OCI-LY3 (cell line): ENCODE results near the gene PRPH2.

Experiments used
- H2AFZ ChIP-seq: fragments of 200-600, 300-600 bp; shearing (Covaris generic); 2 replicates; pipeline ENCODE4 v1.6.0; 2014; ENCODE audit warnings: antibody characterized with exemption, low read depth, low read length
- H3K27ac ChIP-seq: fragments of 200-600, 300-600 bp; sonication (generic); 2 replicates; pipeline ENCODE4 v1.5.1; 2014; ENCODE audit warnings: mild to moderate bottlenecking, low read length, moderate library complexity, mixed read lengths
- H3K27me3 ChIP-seq: fragments of 200-600, 300-600 bp; sonication (generic); 2 replicates; pipeline ENCODE4 v1.6.1; 2014; ENCODE audit warnings: low read depth, low read length, mixed read lengths
- H3K36me3 ChIP-seq: fragments of 200-600, 300-600 bp; sonication (generic); replicated peaks from 2 replicates; pipeline ENCODE3; 2014; ENCODE audit warnings: low read depth, low read length, mixed read lengths
- H3K4me1 ChIP-seq: fragments of 300-600, 200-600 bp; sonication (generic); 2 replicates; pipeline ENCODE4 v1.6.1; 2014; ENCODE audit warnings: low read length, mixed read lengths
- H3K4me2 ChIP-seq: fragments of 200-600, 300-600 bp; sonication (generic); 2 replicates; pipeline ENCODE4 v1.6.1; 2014; ENCODE audit warnings: low read length, mixed read lengths
- H3K4me3 ChIP-seq: fragments of 300-600, 200-600 bp; sonication (generic); 2 replicates; pipeline ENCODE4 v1.5.1; 2014; ENCODE audit warnings: antibody characterized with exemption, mild to moderate bottlenecking, low read length, moderate library complexity
- H3K79me2 ChIP-seq: fragments of 300-600, 200-600 bp; shearing (Covaris generic); 2 replicates; pipeline ENCODE4 v1.6.1; 2014; ENCODE audit warnings: mild to moderate bottlenecking, low read length, mixed read lengths
- H3K9ac ChIP-seq: fragments of 300-600, 200-600 bp; shearing (Covaris generic); 2 replicates; pipeline ENCODE4 v1.6.0; 2014; ENCODE audit warnings: mild to moderate bottlenecking, low read length, moderate library complexity
- H3K9me3 ChIP-seq: fragments of 200-600, 300-600 bp; shearing (Covaris generic); 2 replicates; pipeline ENCODE4 v1.6.1; 2014; ENCODE audit warnings: low read length, mixed read lengths; ENCODE audit not compliant: insufficient read depth
- H4K20me1 ChIP-seq: fragments of 200-600, 300-600 bp; sonication (generic); 2 replicates; pipeline ENCODE4 v1.6.1; 2016; ENCODE audit warnings: low read length, mixed read lengths; ENCODE audit not compliant: insufficient read depth
- CTCF ChIP-seq: fragments of 200-600, 300-600 bp; sonication (generic); IDR thresholded peaks from 2 replicates; pipeline ENCODE4 v1.5.1; 2014; ENCODE audit warnings: antibody characterized with exemption, low read length, low read depth
- EZH2phosphoT487 ChIP-seq: fragments of 200-600 bp; shearing (Covaris generic); IDR thresholded peaks from 2 replicates; pipeline ENCODE4 v1.6.1; 2018; ENCODE audit warnings: antibody characterized with exemption, mixed run types, low read depth

PRPH2 gene

GRCh38 chr6:42653851-42654250 is 68.5 kb downstream of the PRPH2 start:
- no peak overlapping the region for H3K4me2 ChIP-seq
- H3K4me3 ChIP-seq = no peak overlapping the region
- H2AFZ ChIP-seq = no peak overlapping the region
- no peak overlapping the region for H3K9ac ChIP-seq
- no peaks in the 10 kb centered on the region for H4K20me1 ChIP-seq
- H3K36me3 ChIP-seq = peaks cover 45% of the 10 kb centered on the region
- H3K27me3 ChIP-seq = no peaks in the 10 kb centered on the region
- no peaks in the 10 kb centered on the region for H3K79me2 ChIP-seq
- TF ChIP-seq CTCF (no peak), EZH2phosphoT487 (no peak)
- no peaks in the 10 kb centered on the region for H3K9me3 ChIP-seq
- H3K4me1 ChIP-seq = no peaks in the 10 kb centered on the region
- H3K27ac ChIP-seq = no peak overlapping the region

- H3K4me3 ChIP-seq = no peak overlapping the region
- no peaks in the 10 kb centered on the region for H3K4me1 ChIP-seq
- H3K9ac ChIP-seq = no peak overlapping the region
- no peaks in the 10 kb centered on the region for H3K27me3 ChIP-seq
- no peak overlapping the region for H3K4me2 ChIP-seq
- H3K79me2 ChIP-seq = no peaks in the 10 kb centered on the region
- no peaks in the 10 kb centered on the region for H4K20me1 ChIP-seq
- peaks cover 44% of the 10 kb centered on the region for H3K36me3 ChIP-seq
- no peak overlapping the region for H2AFZ ChIP-seq
- no peaks in the 10 kb centered on the region for H3K9me3 ChIP-seq
- no peak overlapping the region for H3K27ac ChIP-seq
- TF ChIP-seq CTCF (no peak), EZH2phosphoT487 (no peak)
Observed at GRCh38 chr6:42652024-42652746, 70.2 kb downstream of the PRPH2 start.
